GM12878 (cell line): Measurements from ENCODE around the gene OR56A1. TPM values are rescaled to one million over a fixed set of nuclear protein-coding genes. Genes with fewer than 3 reads are reported as not detected.

ENCODE experiments used
- ATAC-seq: fragments of 200-7000 bp; cut with Tn5 transposase; 3 replicates; pipeline ENCODE4 v1.9.1; 2020; ENCODE audit warnings: mild to moderate bottlenecking, moderate library complexity
- BruUV-seq: library from RNA; stranded (reverse); fragments of 400-500 nt; replicated peaks from 2 replicates; lab custom pipeline; 2021; lab: Mats Ljungman, UMichigan
- CTCF ChIA-PET: fragments of 300-600 bp; sonication (Branson Sonifier 250); formaldehyde crosslinking; extraction: SDS; loops from one replicate; lab custom pipeline; 2021; ENCODE audit warnings: inconsistent platforms; lab: Yijun Ruan, JAX
- POLR2A ChIA-PET: fragments of 350-600 bp; formaldehyde crosslinking; extraction: SDS; loops from one replicate; lab custom pipeline; 2021; ENCODE audit warnings: inconsistent platforms; lab: Charles Lee
- RAD21 ChIA-PET: fragments of 300-600 bp; sonication (Branson Sonifier 250); formaldehyde crosslinking; loops from one replicate; lab custom pipeline; 2023; ENCODE audit warnings: antibody characterized with exemption; ENCODE audit not compliant: unreplicated experiment; lab: Charles Lee
- SMC1A ChIA-PET: fragments of 300-600 bp; sonication (Branson Sonifier 250); formaldehyde crosslinking; loops from one replicate; lab custom pipeline; 2023; ENCODE audit not compliant: unreplicated experiment, uncharacterized antibody; lab: Charles Lee
- DNase-seq: peaks from one replicate; pipeline ENCODE4 v3.0.0-alpha.2; 2011; ENCODE audit warnings: low read depth, low spot score
- FAIRE-seq: peaks from 3 replicates; lab custom pipeline; 2011; peaks lifted over from hg19 to GRCh38; lab: Jason Lieb, UNC
- H2AFZ ChIP-seq: 2 replicates; pipeline ENCODE4 v1.6.0; 2011; ENCODE audit warnings: low read depth, low read length, control low read depth; ENCODE audit not compliant: control insufficient read depth
- H3K27ac ChIP-seq: 2 replicates; pipeline ENCODE4 v1.5.1; 2011; ENCODE audit warnings: control low read depth; ENCODE audit not compliant: control insufficient read depth, insufficient read depth
- H3K27me3 ChIP-seq, 2 experiments: replicated peaks in 1 of 2; 2 replicates each; pipeline versions ENCODE4 v1.6.0 to v1.6.1; 2011; ENCODE audit warnings: low read length in 1 of 2; ENCODE audit not compliant: control insufficient read depth in 2 of 2, insufficient read depth in 2 of 2
- H3K36me3 ChIP-seq, 2 experiments: 2 replicates each; pipeline ENCODE4 v1.5.1; 2011; ENCODE audit warnings: low read length in 1 of 2; ENCODE audit not compliant: control insufficient read depth in 2 of 2, insufficient read depth in 2 of 2
- H3K4me1 ChIP-seq: 2 replicates; pipeline ENCODE4 v1.6.1; 2011; ENCODE audit warnings: mild to moderate bottlenecking, low read length, moderate library complexity, mixed read lengths; ENCODE audit not compliant: control insufficient read depth, insufficient read depth
- H3K4me2 ChIP-seq: 2 replicates; pipeline ENCODE4 v1.6.0; 2011; ENCODE audit warnings: control low read depth; ENCODE audit not compliant: control insufficient read depth, insufficient read depth
- H3K4me3 ChIP-seq: fragments of 200-600 bp; sonication (generic); 2 replicates; pipeline ENCODE4 v1.5.1; 2016
- H3K79me2 ChIP-seq: 2 replicates; pipeline ENCODE4 v1.6.0; 2011; ENCODE audit warnings: low read length; ENCODE audit not compliant: control insufficient read depth, insufficient read depth
- H3K9ac ChIP-seq: 2 replicates; pipeline ENCODE4 v1.8.0; 2011; ENCODE audit warnings: low read length, control low read depth, mixed read lengths; ENCODE audit not compliant: control insufficient read depth, insufficient read depth
- H3K9me3 ChIP-seq: replicated peaks from 3 replicates; pipeline ENCODE4 v1.5.1; 2011; ENCODE audit warnings: mild to moderate bottlenecking, low read length; ENCODE audit not compliant: control insufficient read depth, insufficient read depth
- H4K20me1 ChIP-seq: 2 replicates; pipeline ENCODE4 v1.6.0; 2011; ENCODE audit not compliant: control insufficient read depth, insufficient read depth
- CHD2 ChIP-seq: IDR thresholded peaks from 2 replicates; pipeline ENCODE4 v1.6.1; 2011; ENCODE audit warnings: low read depth, low read length, improper control_type of control experiment, borderline replicate concordance
- E2F8 ChIP-seq: fragments of 450-650 bp; IDR thresholded peaks from 2 replicates; pipeline ENCODE4 v1.6.1; 2018; ENCODE audit warnings: mild to moderate bottlenecking, low read depth, moderate library complexity; ENCODE audit not compliant: partially characterized antibody
- GATAD2B ChIP-seq: fragments of 450-650 bp; conservative IDR thresholded peaks from 2 replicates; pipeline ENCODE4 v1.6.1; 2017; ENCODE audit warnings: low read depth, mild to moderate bottlenecking, moderate library complexity
- MEF2B ChIP-seq: fragments of 450-650 bp; IDR thresholded peaks from 2 replicates; pipeline ENCODE4 v1.6.1; 2018; ENCODE audit warnings: mild to moderate bottlenecking, moderate library complexity; ENCODE audit not compliant: partially characterized antibody, poor library complexity, severe bottlenecking
- NFIC ChIP-seq: IDR thresholded peaks from 2 replicates; pipeline ENCODE4 v1.6.1; 2012; ENCODE audit warnings: low read depth, mild to moderate bottlenecking, inconsistent platforms, low read length, moderate library complexity
- PAX8 ChIP-seq: fragments of 450-650 bp; IDR thresholded peaks from 2 replicates; pipeline ENCODE4 v1.6.1; 2017; ENCODE audit warnings: mild to moderate bottlenecking, moderate library complexity
- RAD21 ChIP-seq: IDR thresholded peaks from 2 replicates; pipeline ENCODE4 v1.6.1; 2011; ENCODE audit warnings: mild to moderate bottlenecking, low read depth, low read length, moderate library complexity; ENCODE audit not compliant: insufficient read depth
- RB1 ChIP-seq: fragments of 450-650 bp; formaldehyde crosslinking; IDR thresholded peaks from 2 replicates; pipeline ENCODE4 v1.6.1; 2017; ENCODE audit warnings: mild to moderate bottlenecking, borderline replicate concordance
- RCOR1 ChIP-seq: conservative IDR thresholded peaks from 2 replicates; pipeline ENCODE4 v1.6.1; 2012; ENCODE audit warnings: low read depth, low read length, improper control_type of control experiment
- RFX5 ChIP-seq: IDR thresholded peaks from 2 replicates; pipeline ENCODE4 v1.6.1; 2011; ENCODE audit warnings: low read depth, low read length, improper control_type of control experiment
- SIN3A ChIP-seq: IDR thresholded peaks from 2 replicates; pipeline ENCODE4 v1.6.1; 2012; ENCODE audit warnings: low read depth, low read length, improper control_type of control experiment
- SMAD5 ChIP-seq: IDR thresholded peaks from 2 replicates; pipeline ENCODE4 v1.6.1; 2016; ENCODE audit warnings: antibody characterized with exemption, low read depth
- SREBF2 ChIP-seq: IDR thresholded peaks from 2 replicates; pipeline ENCODE4 v1.6.1; 2012; ENCODE audit warnings: mild to moderate bottlenecking, low read length
- TCF12 ChIP-seq: IDR thresholded peaks from 2 replicates; pipeline ENCODE4 v1.6.1; 2011; ENCODE audit warnings: low read depth, mild to moderate bottlenecking, low read length
- WRNIP1 ChIP-seq: IDR thresholded peaks from 2 replicates; pipeline ENCODE4 v1.6.1; 2011; ENCODE audit warnings: low read depth, low read length, improper control_type of control experiment, borderline replicate concordance
- ZNF207 ChIP-seq: fragments of 450-650 bp; IDR thresholded peaks from 2 replicates; pipeline ENCODE4 v1.6.1; 2014; ENCODE audit warnings: antibody characterized with exemption, mild to moderate bottlenecking, borderline replicate concordance
- ZNF622 ChIP-seq: fragments of 450-650 bp; IDR thresholded peaks from 2 replicates; pipeline ENCODE4 v1.6.1; 2017; ENCODE audit warnings: mild to moderate bottlenecking, inconsistent platforms
- ZZZ3 ChIP-seq: IDR thresholded peaks from 2 replicates; pipeline ENCODE4 v1.6.1; 2011; ENCODE audit warnings: low read depth; ENCODE audit not compliant: control insufficient read depth, insufficient read length
- WGBS: methylation state at CpG from one replicate; pipeline ENCODE4 v1.1.6; 2016; ENCODE audit warnings: low lambda C conversion rate; ENCODE audit not compliant: insufficient replicate concordance, insufficient coverage; ENCODE audit errors: missing lambda C conversion rate; 5-methylcytosine and 5-hydroxymethylcytosine counted together
- in situ Hi-C: fragments of 300-500 bp; cut with MboI; formaldehyde crosslinking; loops from 9 replicates; pipeline ENCODE4 v1.14.3; 2018; ENCODE audit warnings: mixed read lengths
- intact Hi-C: fragments of 100-400 bp; cut with micrococcal nuclease; formaldehyde crosslinking; loops from one replicate; pipeline ENCODE4 v1.14.2; 2022; ENCODE audit not compliant: unreplicated experiment
- polyA plus RNA-seq, 11 experiments: library from polyadenylated mRNA; depleted of rRNA in 4 of 11; unstranded in 6 of 11; stranded (reverse) in 5 of 11; fragments of >200 nt; fragmentation: Nextera tagmentation in 4 of 11; fragmentation: Illumina TruSeq in 1 of 11; extraction: Ambion mirVana in 4 of 11; extraction: Trizol in 1 of 11; gene quantifications; 1 replicate in 1 of 11; 2 replicates in 10 of 11; pipeline versions ENCODE4 v1.2.1 to v1.2.3, GENCODE V29; 2011 to 2016; ENCODE audit warnings: inconsistent platforms in 2 of 11, missing spikeins in 2 of 11, low read depth in 1 of 11
- total RNA-seq, 4 experiments: library from RNA; depleted of rRNA in 3 of 4; stranded (reverse); fragments of >200 nt in 3 of 4; fragmentation: Illumina TruSeq in 1 of 4; extraction: Trizol in 1 of 4; gene quantifications; 2 replicates each; pipeline versions ENCODE4 v1.2.1 to v1.2.3, GENCODE V29; 2013 to 2021
- TF ChIP-seq, protein P1 (sequence below): fragments of 450-650 bp; IDR thresholded peaks from 2 replicates; pipeline ENCODE4 v1.6.1; 2017; ENCODE audit warnings: borderline replicate concordance

OR56A1 gene
- total and polyA plus RNA-seq, 10 of the 15 experiments (the other 5 are each of a cell fraction or from before 2014, with no cell fraction given), result not detected

DNA sequence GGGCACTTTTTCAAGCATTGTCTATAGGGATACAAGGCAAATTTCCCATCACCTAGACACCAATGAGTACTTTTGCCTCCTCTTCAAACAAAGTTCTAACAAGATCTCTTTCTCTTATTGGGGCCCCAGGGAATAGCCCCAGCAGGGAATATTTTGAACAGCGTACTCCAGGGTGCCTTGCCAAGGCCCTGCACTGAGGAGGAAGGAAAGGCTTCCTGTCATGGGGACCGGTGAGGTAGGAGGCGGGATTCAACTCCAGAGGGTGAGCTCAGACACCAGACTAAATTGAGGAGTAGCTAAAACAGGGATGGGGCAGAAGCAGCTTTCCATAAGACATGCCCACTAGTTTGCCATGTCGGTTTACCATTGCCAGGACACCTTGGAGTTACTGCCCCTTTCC lies 48.9 kb upstream of the OR56A1 start:
- FAIRE-seq, result no peak
- in situ Hi-C loops, result no loop called here

DNA sequence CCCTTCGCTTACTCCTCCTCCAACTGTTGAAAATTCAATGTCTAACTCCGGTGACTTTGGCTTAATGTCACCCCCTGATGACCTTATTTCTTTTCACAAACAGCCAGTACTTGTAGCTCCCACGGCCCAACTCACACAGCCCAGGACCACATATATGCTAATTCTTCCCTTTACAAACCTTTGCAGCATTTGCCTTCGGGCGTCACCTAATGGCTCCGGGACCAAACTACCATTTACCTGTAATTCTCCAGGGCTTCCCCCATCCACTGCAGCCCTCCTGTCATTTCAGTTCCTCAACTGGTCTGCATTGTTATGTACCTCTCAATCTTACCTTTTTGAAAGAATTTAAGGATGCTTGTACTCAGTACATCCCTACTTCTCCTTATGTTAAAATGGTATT lies 47.2 kb upstream of the OR56A1 start:
- RAD21 ChIA-PET, result no interaction called here
- no peak for FAIRE-seq
- H3K9ac ChIP-seq, result no peak overlapping the region
- POLR2A ChIA-PET, result no interaction called here
- no peak overlapping the region for H3K4me2 ChIP-seq
- SMC1A ChIA-PET, result no interaction called here
- H3K4me1 ChIP-seq, result no peaks in the 10 kb centered on the region
- H3K27me3 ChIP-seq, result no peaks in the 10 kb centered on the region
- no TSS peak for BruUV-seq
- no peaks in the 10 kb centered on the region for H3K36me3 ChIP-seq
- no peaks in the 10 kb centered on the region for H3K9me3 ChIP-seq
- CTCF ChIA-PET, result no interaction called here
- H4K20me1 ChIP-seq, result no peaks in the 10 kb centered on the region
- no peak overlapping the region for H3K27ac ChIP-seq
- no peak overlapping the region for H2AFZ ChIP-seq
- no peak overlapping the region for H3K4me3 ChIP-seq
- no peaks in the 10 kb centered on the region for H3K79me2 ChIP-seq
- in situ Hi-C loops (no loop called here), intact Hi-C loops (no loop called here)
- no peak for ATAC-seq
- no peak for DNase-seq
- 57% methylated on average over 6 of the region's 6 CpGs for WGBS
- TF ChIP-seq SREBF2, result no peak
- no peak for TF ChIP-seq PAX8
- TF ChIP-seq ZNF622, result no peak
- no peak for TF ChIP-seq NFIC
- no peak for TF ChIP-seq SMAD5
- no peak for TF ChIP-seq ZZZ3
- TF ChIP-seq MEF2B, result no peak
- TF ChIP-seq ZNF207, result no peak
- no peak for TF ChIP-seq TCF12
- TF ChIP-seq GATAD2B, result no peak
- no peak for TF ChIP-seq E2F8

More for the DNA sequence above, 48.9 kb upstream of the OR56A1 start:
- ChIA-PET POLR2A (no interaction called here), CTCF (no interaction called here), RAD21 (no interaction called here), SMC1A (no interaction called here)
- no peaks in the 10 kb centered on the region for H3K36me3 ChIP-seq
- no TSS peak for BruUV-seq
- intact Hi-C loops, result no loop called here
- H3K27me3 ChIP-seq, result no peaks in the 10 kb centered on the region
- no peak overlapping the region for H3K9ac ChIP-seq
- H3K79me2 ChIP-seq, result no peaks in the 10 kb centered on the region
- H2AFZ ChIP-seq, result no peak overlapping the region
- no peak overlapping the region for H3K4me2 ChIP-seq
- H3K9me3 ChIP-seq, result no peaks in the 10 kb centered on the region
- no peaks in the 10 kb centered on the region for H3K4me1 ChIP-seq
- no peaks in the 10 kb centered on the region for H4K20me1 ChIP-seq
- TF ChIP-seq RB1 (no peak), WRNIP1 (no peak), CHD2 (no peak), SIN3A (no peak), RAD21 (no peak), RFX5 (no peak), RCOR1 (no peak)
- TF ChIP-seq, protein P1, sequence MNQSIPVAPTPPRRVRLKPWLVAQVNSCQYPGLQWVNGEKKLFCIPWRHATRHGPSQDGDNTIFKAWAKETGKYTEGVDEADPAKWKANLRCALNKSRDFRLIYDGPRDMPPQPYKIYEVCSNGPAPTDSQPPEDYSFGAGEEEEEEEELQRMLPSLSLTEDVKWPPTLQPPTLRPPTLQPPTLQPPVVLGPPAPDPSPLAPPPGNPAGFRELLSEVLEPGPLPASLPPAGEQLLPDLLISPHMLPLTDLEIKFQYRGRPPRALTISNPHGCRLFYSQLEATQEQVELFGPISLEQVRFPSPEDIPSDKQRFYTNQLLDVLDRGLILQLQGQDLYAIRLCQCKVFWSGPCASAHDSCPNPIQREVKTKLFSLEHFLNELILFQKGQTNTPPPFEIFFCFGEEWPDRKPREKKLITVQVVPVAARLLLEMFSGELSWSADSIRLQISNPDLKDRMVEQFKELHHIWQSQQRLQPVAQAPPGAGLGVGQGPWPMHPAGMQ, result no peak
- no peak overlapping the region for H3K27ac ChIP-seq
- H3K4me3 ChIP-seq, result no peak overlapping the region
- WGBS, result 21% methylated on average over 4 of the region's 4 CpGs
- ATAC-seq, result no peak
- no peak for DNase-seq
